CD14-positive monocyte (primary cell): ENCODE data around the gene GNAT3. TPM values are rescaled to one million over a fixed set of nuclear protein-coding genes. Genes with fewer than 3 reads are reported as not detected.

ENCODE experiments used
- DNase-seq, 3 donors: peaks; one replicate each; pipeline ENCODE4 v3.0.0-alpha.2; 2011 to 2022
- H2AFZ ChIP-seq: 2 replicates; pipeline ENCODE4 v1.6.0; 2012; ENCODE audit warnings: mild to moderate bottlenecking, low read depth, low read length, inconsistent platforms; ENCODE audit not compliant: insufficient read depth, poor library complexity, severe bottlenecking
- H3K27ac ChIP-seq, 2 donors: 1 replicate in 1 of 2; 2 replicates in 1 of 2; pipeline ENCODE4 v1.5.1; 2012 to 2013; ENCODE audit warnings: low read length in 2 of 2, control low read depth in 1 of 2, inconsistent platforms in 1 of 2, low read depth in 1 of 2, mild to moderate bottlenecking in 1 of 2
- H3K27me3 ChIP-seq, 2 donors: one replicate each; pipeline versions ENCODE4 v1.6.0 to v1.6.1; 2011 to 2013; ENCODE audit warnings: low read length in 2 of 2; ENCODE audit not compliant: control insufficient read depth in 2 of 2, insufficient read depth in 2 of 2
- H3K36me3 ChIP-seq, 2 donors: replicated peaks in 1 of 2; 1 replicate in 1 of 2; 2 replicates in 1 of 2; pipeline versions ENCODE4 v1.5.1 to v1.6.1; 2012 to 2013; ENCODE audit warnings: low read length in 2 of 2, control low read depth in 1 of 2, inconsistent platforms in 1 of 2, mild to moderate bottlenecking in 1 of 2; ENCODE audit not compliant: insufficient read depth in 2 of 2, control insufficient read depth in 1 of 2
- H3K4me1 ChIP-seq, 2 donors: 1 replicate in 1 of 2; 2 replicates in 1 of 2; pipeline versions ENCODE4 v1.5.1 to v1.6.1; 2012 to 2013; ENCODE audit warnings: low read length in 2 of 2, control low read depth in 1 of 2, inconsistent platforms in 1 of 2, mild to moderate bottlenecking in 1 of 2, moderate library complexity in 1 of 2; ENCODE audit not compliant: insufficient read depth in 2 of 2, control insufficient read depth in 1 of 2
- H3K4me2 ChIP-seq: replicated peaks from 2 replicates; pipeline ENCODE3; 2012; ENCODE audit warnings: low read length, moderate library complexity, mild to moderate bottlenecking; ENCODE audit not compliant: poor library complexity, severe bottlenecking; ENCODE audit errors: extremely low read depth
- H3K4me3 ChIP-seq, 3 experiments: fragments of 200-600 bp in 1 of 3; sonication (generic) in 1 of 3; replicated peaks in 1 of 3; 1 replicate in 2 of 3; 2 replicates in 1 of 3; pipeline ENCODE4 v1.5.1; 2011 to 2013; ENCODE audit warnings: low read length in 3 of 3, mild to moderate bottlenecking in 3 of 3, control low read depth in 2 of 3, low read depth in 2 of 3, inconsistent platforms in 1 of 3, moderate library complexity in 1 of 3
- H3K79me2 ChIP-seq: 2 replicates; pipeline ENCODE4 v1.6.0; 2012; ENCODE audit warnings: mild to moderate bottlenecking, control low read depth, inconsistent platforms, low read length, moderate library complexity; ENCODE audit not compliant: insufficient read depth
- H3K9ac ChIP-seq: 2 replicates; pipeline ENCODE4 v1.6.0; 2017; ENCODE audit warnings: low read length, mild to moderate bottlenecking; ENCODE audit not compliant: insufficient read depth, poor library complexity, severe bottlenecking
- H3K9me3 ChIP-seq, 2 donors: replicated peaks in 1 of 2; 1 replicate in 1 of 2; 2 replicates in 1 of 2; pipeline versions ENCODE4 v1.5.1 to v1.6.1; 2012 to 2013; ENCODE audit warnings: low read length in 2 of 2, control low read depth in 1 of 2; ENCODE audit not compliant: control insufficient read depth in 1 of 2, insufficient read depth in 1 of 2
- H4K20me1 ChIP-seq: 2 replicates; pipeline ENCODE4 v1.6.0; 2012; ENCODE audit warnings: mild to moderate bottlenecking, low read length, control low read depth, moderate library complexity; ENCODE audit not compliant: insufficient read depth
- H3K27ac Mint-ChIP-seq, 7 donors: one replicate each; pipeline ENCODE4 v1.8.0; 2020; ENCODE audit warnings: mild to moderate bottlenecking in 7 of 7, mixed read lengths in 7 of 7, moderate library complexity in 6 of 7, inconsistent platforms in 2 of 7
- H3K27me3 Mint-ChIP-seq, 3 donors: one replicate each; pipeline ENCODE4 v1.8.0; 2021 to 2022; ENCODE audit warnings: low read depth in 3 of 3, mild to moderate bottlenecking in 3 of 3, mixed read lengths in 3 of 3, moderate library complexity in 3 of 3, inconsistent platforms in 1 of 3
- H3K36me3 Mint-ChIP-seq, 2 donors: one replicate each; pipeline ENCODE4 v1.8.0; 2020; ENCODE audit warnings: mixed read lengths in 2 of 2, inconsistent platforms in 1 of 2, mild to moderate bottlenecking in 1 of 2
- H3K4me1 Mint-ChIP-seq: one replicate; pipeline ENCODE4 v1.8.0; 2020; ENCODE audit warnings: mild to moderate bottlenecking, mixed read lengths
- H3K4me3 Mint-ChIP-seq, 2 donors: one replicate each; pipeline ENCODE4 v1.8.0; 2020; ENCODE audit warnings: mild to moderate bottlenecking in 2 of 2, mixed read lengths in 2 of 2, moderate library complexity in 1 of 2
- H3K9me3 Mint-ChIP-seq, 7 donors: one replicate each; pipeline ENCODE4 v1.8.0; 2020 to 2022; ENCODE audit warnings: mixed read lengths in 7 of 7, mild to moderate bottlenecking in 6 of 7, moderate library complexity in 6 of 7, inconsistent platforms in 2 of 7
- CTCF ChIP-seq: fragments of 200-600 bp; IDR thresholded peaks from one replicate; pipeline ENCODE4 v1.8.0; 2022; ENCODE audit warnings: antibody characterized with exemption, mild to moderate bottlenecking
- WGBS: methylation state at CpG from one replicate; pipeline ENCODE4 v1.1.5; 2013; ENCODE audit warnings: missing lambda C conversion rate; ENCODE audit not compliant: insufficient coverage; 5-methylcytosine and 5-hydroxymethylcytosine counted together
- intact Hi-C, 2 donors: fragments of 100-400 bp; cut with micrococcal nuclease; formaldehyde crosslinking; loops; one replicate each; pipeline versions ENCODE4 v1.15.0 to v1.15.1; 2023
- polyA plus RNA-seq, 3 donors: library from polyadenylated mRNA; depleted of rRNA in 1 of 3; unstranded in 2 of 3; stranded (reverse) in 1 of 3; fragments of 300-500 nt in 2 of 3; fragments of >200 nt in 1 of 3; fragmentation: Illumina TruSeq in 2 of 3; gene quantifications; 1 replicate in 2 of 3; 2 replicates in 1 of 3; pipeline ENCODE4 v1.2.3, GENCODE V29; 2012 to 2021

GNAT3 gene
- polyA plus RNA-seq, 3 donors: not detected

- H3K79me2 ChIP-seq: no peaks in the 10 kb centered on the region
- H3K27me3 ChIP-seq: no peaks in the 10 kb centered on the region
- Mint-ChIP-seq H3K36me3 (no peaks in the 10 kb centered on the region), H3K27ac (no peak overlapping the region), H3K4me3 (no peak overlapping the region), H3K27me3 (peaks cover 0 to 3% (median 0%) of the 10 kb centered on the region in 3 donors), H3K4me1 (no peaks in the 10 kb centered on the region), H3K9me3 (no peaks in the 10 kb centered on the region)
- H3K4me2 ChIP-seq: no peak overlapping the region
- no peaks in the 10 kb centered on the region for H3K36me3 ChIP-seq
- H2AFZ ChIP-seq: no peak overlapping the region
- H3K9me3 ChIP-seq: no peaks in the 10 kb centered on the region
- H4K20me1 ChIP-seq: no peaks in the 10 kb centered on the region
- H3K4me3 ChIP-seq: no peak overlapping the region
- TF ChIP-seq CTCF: no peak
- no peak overlapping the region for H3K9ac ChIP-seq
- no peak overlapping the region for H3K27ac ChIP-seq
- intact Hi-C loops: no loop called here
- no CpG with 5 or more reads among the region's 2 CpGs for WGBS
- DNase-seq: no peak
- no peaks in the 10 kb centered on the region for H3K4me1 ChIP-seq
Measured at GRCh38 chr7:80420876-80421275, 91.0 kb downstream of the GNAT3 start.

GRCh38 chr7:80417211-80417793 is 94.6 kb downstream of the GNAT3 start:
- H3K36me3 ChIP-seq: no peaks in the 10 kb centered on the region
- no peak for DNase-seq
- no peak overlapping the region for H3K27ac ChIP-seq
- Mint-ChIP-seq H3K9me3 (no peaks in the 10 kb centered on the region), H3K27ac (no peak overlapping the region), H3K4me1 (no peaks in the 10 kb centered on the region), H3K4me3 (no peak overlapping the region), H3K27me3 (peaks cover 0 to 1% (median 0%) of the 10 kb centered on the region in 3 donors), H3K36me3 (no peaks in the 10 kb centered on the region)
- H3K4me2 ChIP-seq: no peak overlapping the region
- no peak overlapping the region for H3K4me3 ChIP-seq
- H3K9ac ChIP-seq: no peak overlapping the region
- H3K79me2 ChIP-seq: no peaks in the 10 kb centered on the region
- no peaks in the 10 kb centered on the region for H3K4me1 ChIP-seq
- H3K9me3 ChIP-seq: no peaks in the 10 kb centered on the region
- WGBS: 97% methylated on average over 6 of the region's 6 CpGs
- H3K27me3 ChIP-seq: no peaks in the 10 kb centered on the region
- intact Hi-C loops: no loop called here
- H2AFZ ChIP-seq: no peak overlapping the region
- TF ChIP-seq CTCF: no peak
- H4K20me1 ChIP-seq: no peaks in the 10 kb centered on the region
